ENCODE data around the gene FLOT2. TPM values are rescaled to one million over a fixed set of nuclear protein-coding genes. Genes with fewer than 3 reads are reported as not detected.

FLOT2 gene
- total RNA-seq, 1 experiment from 2014 or later, result 23.1 TPM

GRCh38 chr17:28887871-28888471 is 9.6 kb downstream of the FLOT2 start:
- intact Hi-C loops (cut with micrococcal nuclease), result no loop called here
- no peak overlapping the region for H3K4me2 ChIP-seq (ENCODE audit: low read length)
- H2AFZ ChIP-seq (ENCODE audit: low read length), result no peak overlapping the region
- no peaks in the 10 kb centered on the region for H3K79me2 ChIP-seq (ENCODE audit: low read length)
- BruUV-seq (replicated peaks), result no TSS peak
- no peak for DNase-seq
- H3K27ac ChIP-seq (ENCODE audit: low read length), result no peak overlapping the region
- no peaks in the 10 kb centered on the region for H3K9me3 ChIP-seq (ENCODE audit: low read length)
- ChIA-PET CTCF (no interaction called here), POLR2A (ENCODE audit: unreplicated experiment) (no interaction called here)
- TF ChIP-seq EZH2phosphoT487 (IDR thresholded peaks at IDR 0.05; ENCODE audit: borderline replicate concordance, low read length) (no peak), EZH2 (IDR thresholded peaks at IDR 0.05; ENCODE audit: low read length, unreplicated experiment) (no peak), CTCF (conservative IDR thresholded peaks at IDR 0.05; ENCODE audit: low read depth, low read length) (no peak)
- no peaks in the 10 kb centered on the region for H3K4me1 ChIP-seq (ENCODE audit: insufficient read depth, low read length)
- H3K9ac ChIP-seq (ENCODE audit: low read length), result no peak overlapping the region
- no peaks in the 10 kb centered on the region for H3K36me3 ChIP-seq (ENCODE audit: low read depth, low read length)
- no peaks in the 10 kb centered on the region for H3K27me3 ChIP-seq (ENCODE audit: low read length)
- H4K20me1 ChIP-seq (ENCODE audit: low read length), result no peaks in the 10 kb centered on the region
- no peak overlapping the region for H3K4me3 ChIP-seq (ENCODE audit: low read length)
- no peak for ATAC-seq
- H3F3A ChIP-seq (ENCODE audit: low read length, unreplicated experiment), result no peaks in the 10 kb centered on the region
- H3K9me2 ChIP-seq (replicated peaks; ENCODE audit: low read length), result no peaks in the 10 kb centered on the region

GRCh38 chr17:28885951-28886350 is 11.6 kb downstream of the FLOT2 start:
- no TSS peak for BruUV-seq (replicated peaks)
- H3K4me3 ChIP-seq (ENCODE audit: low read length), result no peak overlapping the region
- no peak overlapping the region for H3K27ac ChIP-seq (ENCODE audit: low read length)
- H3K79me2 ChIP-seq (ENCODE audit: low read length), result no peaks in the 10 kb centered on the region
- H3K27me3 ChIP-seq (ENCODE audit: low read length), result no peaks in the 10 kb centered on the region
- no peaks in the 10 kb centered on the region for H3K36me3 ChIP-seq (ENCODE audit: low read depth, low read length)
- ChIA-PET CTCF (no interaction called here), POLR2A (ENCODE audit: unreplicated experiment) (no interaction called here)
- H3K4me1 ChIP-seq (ENCODE audit: insufficient read depth, low read length), result no peaks in the 10 kb centered on the region
- no peaks in the 10 kb centered on the region for H3K9me2 ChIP-seq (replicated peaks; ENCODE audit: low read length)
- no peaks in the 10 kb centered on the region for H3F3A ChIP-seq (ENCODE audit: low read length, unreplicated experiment)
- ATAC-seq (no peak), DNase-seq (no peak)
- TF ChIP-seq EZH2phosphoT487 (IDR thresholded peaks at IDR 0.05; ENCODE audit: borderline replicate concordance, low read length), result no peak
- no peak for TF ChIP-seq CTCF (conservative IDR thresholded peaks at IDR 0.05; ENCODE audit: low read depth, low read length)
- no peak for TF ChIP-seq EZH2 (IDR thresholded peaks at IDR 0.05; ENCODE audit: low read length, unreplicated experiment)
- H3K9me3 ChIP-seq (ENCODE audit: low read length), result no peaks in the 10 kb centered on the region
- intact Hi-C loops (cut with micrococcal nuclease), result no loop called here
- H3K9ac ChIP-seq (ENCODE audit: low read length), result no peak overlapping the region
- H3K4me2 ChIP-seq (ENCODE audit: low read length), result no peak overlapping the region
- H4K20me1 ChIP-seq (ENCODE audit: low read length), result no peaks in the 10 kb centered on the region
- H2AFZ ChIP-seq (ENCODE audit: low read length), result no peak overlapping the region

- TF ChIP-seq CTCF (conservative IDR thresholded peaks at IDR 0.05; ENCODE audit: low read depth, low read length) (no peak), EZH2phosphoT487 (IDR thresholded peaks at IDR 0.05; ENCODE audit: borderline replicate concordance, low read length) (no peak), EZH2 (IDR thresholded peaks at IDR 0.05; ENCODE audit: low read length, unreplicated experiment) (no peak)
- Histone ChIP-seq H4K20me1 (ENCODE audit: low read length) (no peaks in the 10 kb centered on the region), H3K4me1 (ENCODE audit: insufficient read depth, low read length) (no peaks in the 10 kb centered on the region), H3F3A (ENCODE audit: low read length, unreplicated experiment) (no peaks in the 10 kb centered on the region), H3K79me2 (ENCODE audit: low read length) (no peaks in the 10 kb centered on the region), H3K9ac (ENCODE audit: low read length) (no peak overlapping the region), H2AFZ (ENCODE audit: low read length) (no peak overlapping the region), H3K4me2 (ENCODE audit: low read length) (no peak overlapping the region), H3K4me3 (ENCODE audit: low read length) (no peak overlapping the region), H3K9me2 (replicated peaks; ENCODE audit: low read length) (no peaks in the 10 kb centered on the region), H3K36me3 (ENCODE audit: low read depth, low read length) (no peaks in the 10 kb centered on the region), H3K9me3 (ENCODE audit: low read length) (no peaks in the 10 kb centered on the region), H3K27me3 (ENCODE audit: low read length) (no peaks in the 10 kb centered on the region), H3K27ac (ENCODE audit: low read length) (no peak overlapping the region)
- ChIA-PET POLR2A (ENCODE audit: unreplicated experiment) (no interaction called here), CTCF (no interaction called here)
- DNase-seq (no peak), ATAC-seq (no peak)
- intact Hi-C loops (cut with micrococcal nuclease), result no loop called here
- no TSS peak for BruUV-seq (replicated peaks)
These were observed 12.2 kb downstream of the FLOT2 start for GRCh38 chr17:28885363-28885762.
